ENCODE measurements around the gene C8A. TPM values are rescaled to one million over a fixed set of nuclear protein-coding genes. Genes with fewer than 3 reads are reported as not detected.

C8A gene
- total and polyA plus RNA-seq, 3 donors from 2014 or later: not detected

DNA sequence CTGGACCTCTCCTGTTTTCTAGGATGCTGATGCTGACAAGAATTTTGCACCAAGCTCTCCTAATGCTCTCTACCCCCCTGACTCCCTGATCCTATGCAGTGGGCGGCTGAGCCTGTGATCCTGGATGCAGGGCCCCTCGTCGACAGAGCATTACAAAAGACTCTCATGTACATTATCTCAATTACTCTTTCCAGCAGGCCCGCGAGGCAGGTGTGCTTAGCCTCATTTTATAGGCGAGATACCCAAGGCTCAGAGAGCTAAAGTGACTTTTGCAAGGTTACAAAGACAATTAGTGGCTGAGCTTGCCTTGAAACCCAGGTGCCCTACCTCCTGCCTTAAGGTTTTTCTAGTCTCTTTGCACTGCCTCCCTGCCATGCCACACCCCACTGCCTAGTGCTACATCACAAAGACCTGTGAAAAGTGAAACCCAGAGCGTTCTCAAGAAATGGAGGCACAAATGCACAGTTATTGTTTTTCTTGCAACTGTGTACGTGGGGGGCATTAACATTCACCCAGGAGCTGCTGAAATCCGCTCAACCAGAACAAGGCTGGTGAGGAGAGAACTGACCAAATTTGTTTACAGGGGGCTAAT lies 10.0 kb upstream of the C8A start:
- no peaks in the 10 kb centered on the region for H3K4me1 ChIP-seq
- no peaks in the 10 kb centered on the region for H3K9me3 ChIP-seq
- intact Hi-C loops (cut with DNase I; ENCODE audit: low total_unique reads): no loop called here
- no peaks in the 10 kb centered on the region for H3K36me3 ChIP-seq (ENCODE audit: low read depth, missing control alignments)
- 78 to 79% methylated on average over 9 of the region's 9 CpGs for WGBS, 2 donors
- no peak overlapping the region for H3K27ac ChIP-seq
- H3K27me3 ChIP-seq: no peaks in the 10 kb centered on the region
- TF ChIP-seq POLR2A (IDR thresholded peaks at IDR 0.05): no peak
- TF ChIP-seq, protein P1, sequence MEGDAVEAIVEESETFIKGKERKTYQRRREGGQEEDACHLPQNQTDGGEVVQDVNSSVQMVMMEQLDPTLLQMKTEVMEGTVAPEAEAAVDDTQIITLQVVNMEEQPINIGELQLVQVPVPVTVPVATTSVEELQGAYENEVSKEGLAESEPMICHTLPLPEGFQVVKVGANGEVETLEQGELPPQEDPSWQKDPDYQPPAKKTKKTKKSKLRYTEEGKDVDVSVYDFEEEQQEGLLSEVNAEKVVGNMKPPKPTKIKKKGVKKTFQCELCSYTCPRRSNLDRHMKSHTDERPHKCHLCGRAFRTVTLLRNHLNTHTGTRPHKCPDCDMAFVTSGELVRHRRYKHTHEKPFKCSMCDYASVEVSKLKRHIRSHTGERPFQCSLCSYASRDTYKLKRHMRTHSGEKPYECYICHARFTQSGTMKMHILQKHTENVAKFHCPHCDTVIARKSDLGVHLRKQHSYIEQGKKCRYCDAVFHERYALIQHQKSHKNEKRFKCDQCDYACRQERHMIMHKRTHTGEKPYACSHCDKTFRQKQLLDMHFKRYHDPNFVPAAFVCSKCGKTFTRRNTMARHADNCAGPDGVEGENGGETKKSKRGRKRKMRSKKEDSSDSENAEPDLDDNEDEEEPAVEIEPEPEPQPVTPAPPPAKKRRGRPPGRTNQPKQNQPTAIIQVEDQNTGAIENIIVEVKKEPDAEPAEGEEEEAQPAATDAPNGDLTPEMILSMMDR (IDR thresholded peaks at IDR 0.05): no peak
- no peak overlapping the region for H3K4me3 ChIP-seq
- no peak for DNase-seq

- TF ChIP-seq, protein P1 (IDR thresholded peaks at IDR 0.05): no peak
- no peak for TF ChIP-seq POLR2A (IDR thresholded peaks at IDR 0.05)
- intact Hi-C loops (cut with DNase I; ENCODE audit: low total_unique reads): no loop called here
- Histone ChIP-seq H3K4me1 (no peaks in the 10 kb centered on the region), H3K36me3 (ENCODE audit: low read depth, missing control alignments) (no peaks in the 10 kb centered on the region), H3K4me3 (no peak overlapping the region), H3K27ac (no peak overlapping the region), H3K9me3 (no peaks in the 10 kb centered on the region), H3K27me3 (no peaks in the 10 kb centered on the region)
- WGBS, 2 donors: 90 to 91% methylated on average over 3 of the region's 3 CpGs
- DNase-seq: no peak
Measured at GRCh38 chr1:56845343-56845742, 9.3 kb upstream of the C8A start.

DNA sequence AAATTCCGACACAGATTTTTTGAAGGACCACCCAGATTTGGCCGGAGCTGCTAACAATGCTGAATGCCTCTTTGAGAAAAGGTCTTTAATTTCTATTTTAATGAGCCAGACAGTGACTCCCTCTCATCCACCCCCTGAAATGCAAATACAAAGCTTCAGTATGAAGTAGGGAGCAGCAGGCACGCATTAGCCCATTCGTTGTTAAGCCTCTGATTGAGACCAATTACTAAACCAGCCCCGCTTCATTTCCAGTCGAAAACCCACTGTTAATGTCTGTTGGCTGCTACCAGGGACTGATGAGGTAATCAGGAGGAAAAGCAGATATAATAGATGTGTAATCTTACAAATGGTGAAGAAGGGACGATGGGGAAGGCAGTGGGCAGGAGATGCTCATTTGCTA lies 4.8 kb upstream of the C8A start:
- Histone ChIP-seq H3K36me3 (ENCODE audit: low read depth, missing control alignments) (no peaks in the 10 kb centered on the region), H3K27ac (no peak overlapping the region), H3K4me1 (no peaks in the 10 kb centered on the region), H3K27me3 (no peaks in the 10 kb centered on the region), H3K9me3 (no peaks in the 10 kb centered on the region), H3K4me3 (no peak overlapping the region)
- intact Hi-C loops (cut with DNase I; ENCODE audit: low total_unique reads): no loop called here
- no peak for DNase-seq
- WGBS, 2 donors: 58 to 66% methylated on average over 7 of the region's 7 CpGs
- TF ChIP-seq POLR2A (IDR thresholded peaks at IDR 0.05): no peak
- TF ChIP-seq, protein P1 (IDR thresholded peaks at IDR 0.05): no peak

GRCh38 chr1:56850411-56850810 lies 4.2 kb upstream of the C8A start:
- Histone ChIP-seq H3K4me1 (no peaks in the 10 kb centered on the region), H3K27ac (no peak overlapping the region), H3K9me3 (no peaks in the 10 kb centered on the region), H3K27me3 (no peaks in the 10 kb centered on the region), H3K4me3 (no peak overlapping the region), H3K36me3 (ENCODE audit: low read depth, missing control alignments) (no peaks in the 10 kb centered on the region)
- intact Hi-C loops (cut with DNase I; ENCODE audit: low total_unique reads): no loop called here
- 78 to 83% methylated on average over 2 of the region's 2 CpGs for WGBS, 2 donors
- no peak for TF ChIP-seq POLR2A (IDR thresholded peaks at IDR 0.05)
- TF ChIP-seq, protein P1 (IDR thresholded peaks at IDR 0.05): no peak
- no peak for DNase-seq

DNA sequence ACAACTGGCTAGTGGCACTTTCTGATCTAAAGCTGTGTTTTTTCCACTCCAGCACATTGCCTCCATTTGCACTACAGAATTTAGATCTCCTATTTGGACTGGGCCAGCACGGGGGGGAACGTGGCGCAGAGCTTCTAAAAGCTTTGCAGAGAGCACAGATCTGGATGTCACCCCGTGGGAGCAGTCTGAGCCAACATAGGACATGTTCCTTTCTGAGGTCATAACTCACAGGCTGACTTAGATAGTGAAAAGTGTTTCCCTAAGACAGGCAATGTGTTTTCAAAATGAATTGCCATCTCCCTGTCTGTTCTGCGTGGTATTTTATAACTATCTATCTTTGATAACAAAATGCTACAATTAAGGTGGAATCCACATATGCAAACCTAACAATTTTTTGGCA lies 3.7 kb upstream of the C8A start:
- Histone ChIP-seq H3K4me1 (no peaks in the 10 kb centered on the region), H3K27me3 (no peaks in the 10 kb centered on the region), H3K4me3 (no peak overlapping the region), H3K27ac (no peak overlapping the region), H3K36me3 (ENCODE audit: low read depth, missing control alignments) (no peaks in the 10 kb centered on the region), H3K9me3 (no peaks in the 10 kb centered on the region)
- no peak for DNase-seq
- WGBS, 2 donors: 73 to 77% methylated on average over 5 of the region's 5 CpGs
- intact Hi-C loops (cut with DNase I; ENCODE audit: low total_unique reads): no loop called here
- no peak for TF ChIP-seq POLR2A (IDR thresholded peaks at IDR 0.05)
- TF ChIP-seq, protein P1 (IDR thresholded peaks at IDR 0.05): no peak
